H1 (cell line): ENCODE data around the gene SIPA1L3. TPM values are rescaled to one million over a fixed set of nuclear protein-coding genes. Genes with fewer than 3 reads are reported as not detected.
A peak's percentile ranks its signal among the peaks of the same experiment; 100 is the strongest.

Experiments used
- MAFK ChIP-seq: IDR thresholded peaks from 2 replicates; pipeline ENCODE4 v1.6.1; 2012; ENCODE audit warnings: low read depth, mild to moderate bottlenecking, improper control_type of control experiment, low read length
- POLR2A ChIP-seq, 2 experiments: IDR thresholded peaks; 1 replicate in 1 of 2; 2 replicates in 1 of 2; pipeline ENCODE4 v1.6.1; 2011; ENCODE audit warnings: low read depth in 2 of 2, low read length in 2 of 2, mild to moderate bottlenecking in 2 of 2; ENCODE audit errors: control extremely low read depth in 1 of 2
- POLR2AphosphoS5 ChIP-seq: IDR thresholded peaks from 2 replicates; pipeline ENCODE4 v1.6.1; 2011; ENCODE audit warnings: low read depth, low read length
- TAF1 ChIP-seq: IDR thresholded peaks from 2 replicates; pipeline ENCODE4 v1.6.1; 2011; ENCODE audit warnings: mild to moderate bottlenecking, low read depth, low read length
- TBP ChIP-seq: IDR thresholded peaks from 2 replicates; pipeline ENCODE4 v1.6.1; 2011; ENCODE audit warnings: low read depth, low read length, improper control_type of control experiment
- polyA plus RNA-seq, 7 experiments: library from polyadenylated mRNA; depleted of rRNA in 3 of 7; stranded (reverse) in 5 of 7; unstranded in 2 of 7; fragments of >200 nt in 5 of 7; fragments of 200-250 nt in 2 of 7; gene quantifications; 1 replicate in 5 of 7; 2 replicates in 1 of 7; 4 replicates in 1 of 7; pipeline versions ENCODE4 v1.2.1 to v1.2.3, GENCODE V29; 2011 to 2013; ENCODE audit warnings: missing spikeins in 2 of 7, mixed read lengths in 2 of 7
- total RNA-seq: library from RNA; stranded (reverse); fragmentation: NEBNext Ultra II Directional; extraction: Animal tissue kit (Norgen Biotek cat#: 25700); gene quantifications from 2 replicates; pipeline ENCODE4 v1.2.1, GENCODE V29; 2021
- TF ChIP-seq, protein P1 (sequence below): IDR thresholded peaks from 2 replicates; pipeline ENCODE4 v1.6.1; 2012; ENCODE audit warnings: inconsistent platforms
- TF ChIP-seq, protein P2 (sequence below): fragments of 300-600 bp; sonication (generic); IDR thresholded peaks from 2 replicates; pipeline ENCODE4 v1.7.1; 2012; ENCODE audit warnings: low read length, moderate library complexity, mild to moderate bottlenecking, inconsistent platforms; ENCODE audit not compliant: insufficient replicate concordance

The SIPA1L3 gene
- total and polyA plus RNA-seq, 2 of the 8 experiments (the other 6 are each of a cell fraction or from before 2014, with no cell fraction given) = 15.0 to 54.9 TPM

DNA sequence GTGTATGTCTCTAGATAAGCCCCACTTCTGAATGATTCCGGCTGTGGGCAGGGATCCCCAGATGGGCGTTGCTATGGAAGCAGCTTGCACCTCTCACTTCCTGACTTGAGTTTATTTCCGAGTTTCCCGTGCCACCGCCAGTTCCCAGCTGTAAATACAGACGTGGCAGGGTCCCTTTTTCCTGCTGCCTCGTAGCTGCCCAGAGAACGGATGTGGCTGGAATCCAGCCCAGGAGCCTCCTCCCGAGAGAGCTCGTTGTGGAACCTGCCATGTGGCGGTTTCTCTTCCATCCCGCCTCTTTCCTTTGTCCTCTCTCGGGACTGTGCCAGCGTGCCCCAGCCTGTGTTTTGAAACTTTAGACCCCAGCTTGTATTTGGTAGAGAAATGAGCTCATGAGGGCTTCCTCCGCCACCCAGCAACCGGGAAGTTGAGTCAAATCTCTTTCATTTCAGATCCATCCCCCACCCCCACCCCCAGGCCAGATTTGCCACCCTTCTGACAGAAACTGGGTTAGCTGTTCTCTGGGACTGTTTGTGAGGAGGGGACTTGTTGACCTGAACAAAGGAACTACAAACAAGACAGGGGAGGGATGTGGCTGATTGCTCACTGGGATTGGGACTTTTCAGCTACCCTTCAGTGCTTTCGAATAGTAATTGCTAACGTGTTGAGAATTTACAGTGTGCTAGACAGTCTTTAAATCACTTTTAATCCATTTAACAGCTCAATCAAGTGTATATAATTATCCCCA is 96.6 kb downstream of the SIPA1L3 start (continued):
- peak; percentile 54 for TF ChIP-seq TBP
- TF ChIP-seq MAFK = no peak
- TF ChIP-seq, protein P1, sequence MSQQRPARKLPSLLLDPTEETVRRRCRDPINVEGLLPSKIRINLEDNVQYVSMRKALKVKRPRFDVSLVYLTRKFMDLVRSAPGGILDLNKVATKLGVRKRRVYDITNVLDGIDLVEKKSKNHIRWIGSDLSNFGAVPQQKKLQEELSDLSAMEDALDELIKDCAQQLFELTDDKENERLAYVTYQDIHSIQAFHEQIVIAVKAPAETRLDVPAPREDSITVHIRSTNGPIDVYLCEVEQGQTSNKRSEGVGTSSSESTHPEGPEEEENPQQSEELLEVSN = peak; percentile 79
- TF ChIP-seq, protein P2, sequence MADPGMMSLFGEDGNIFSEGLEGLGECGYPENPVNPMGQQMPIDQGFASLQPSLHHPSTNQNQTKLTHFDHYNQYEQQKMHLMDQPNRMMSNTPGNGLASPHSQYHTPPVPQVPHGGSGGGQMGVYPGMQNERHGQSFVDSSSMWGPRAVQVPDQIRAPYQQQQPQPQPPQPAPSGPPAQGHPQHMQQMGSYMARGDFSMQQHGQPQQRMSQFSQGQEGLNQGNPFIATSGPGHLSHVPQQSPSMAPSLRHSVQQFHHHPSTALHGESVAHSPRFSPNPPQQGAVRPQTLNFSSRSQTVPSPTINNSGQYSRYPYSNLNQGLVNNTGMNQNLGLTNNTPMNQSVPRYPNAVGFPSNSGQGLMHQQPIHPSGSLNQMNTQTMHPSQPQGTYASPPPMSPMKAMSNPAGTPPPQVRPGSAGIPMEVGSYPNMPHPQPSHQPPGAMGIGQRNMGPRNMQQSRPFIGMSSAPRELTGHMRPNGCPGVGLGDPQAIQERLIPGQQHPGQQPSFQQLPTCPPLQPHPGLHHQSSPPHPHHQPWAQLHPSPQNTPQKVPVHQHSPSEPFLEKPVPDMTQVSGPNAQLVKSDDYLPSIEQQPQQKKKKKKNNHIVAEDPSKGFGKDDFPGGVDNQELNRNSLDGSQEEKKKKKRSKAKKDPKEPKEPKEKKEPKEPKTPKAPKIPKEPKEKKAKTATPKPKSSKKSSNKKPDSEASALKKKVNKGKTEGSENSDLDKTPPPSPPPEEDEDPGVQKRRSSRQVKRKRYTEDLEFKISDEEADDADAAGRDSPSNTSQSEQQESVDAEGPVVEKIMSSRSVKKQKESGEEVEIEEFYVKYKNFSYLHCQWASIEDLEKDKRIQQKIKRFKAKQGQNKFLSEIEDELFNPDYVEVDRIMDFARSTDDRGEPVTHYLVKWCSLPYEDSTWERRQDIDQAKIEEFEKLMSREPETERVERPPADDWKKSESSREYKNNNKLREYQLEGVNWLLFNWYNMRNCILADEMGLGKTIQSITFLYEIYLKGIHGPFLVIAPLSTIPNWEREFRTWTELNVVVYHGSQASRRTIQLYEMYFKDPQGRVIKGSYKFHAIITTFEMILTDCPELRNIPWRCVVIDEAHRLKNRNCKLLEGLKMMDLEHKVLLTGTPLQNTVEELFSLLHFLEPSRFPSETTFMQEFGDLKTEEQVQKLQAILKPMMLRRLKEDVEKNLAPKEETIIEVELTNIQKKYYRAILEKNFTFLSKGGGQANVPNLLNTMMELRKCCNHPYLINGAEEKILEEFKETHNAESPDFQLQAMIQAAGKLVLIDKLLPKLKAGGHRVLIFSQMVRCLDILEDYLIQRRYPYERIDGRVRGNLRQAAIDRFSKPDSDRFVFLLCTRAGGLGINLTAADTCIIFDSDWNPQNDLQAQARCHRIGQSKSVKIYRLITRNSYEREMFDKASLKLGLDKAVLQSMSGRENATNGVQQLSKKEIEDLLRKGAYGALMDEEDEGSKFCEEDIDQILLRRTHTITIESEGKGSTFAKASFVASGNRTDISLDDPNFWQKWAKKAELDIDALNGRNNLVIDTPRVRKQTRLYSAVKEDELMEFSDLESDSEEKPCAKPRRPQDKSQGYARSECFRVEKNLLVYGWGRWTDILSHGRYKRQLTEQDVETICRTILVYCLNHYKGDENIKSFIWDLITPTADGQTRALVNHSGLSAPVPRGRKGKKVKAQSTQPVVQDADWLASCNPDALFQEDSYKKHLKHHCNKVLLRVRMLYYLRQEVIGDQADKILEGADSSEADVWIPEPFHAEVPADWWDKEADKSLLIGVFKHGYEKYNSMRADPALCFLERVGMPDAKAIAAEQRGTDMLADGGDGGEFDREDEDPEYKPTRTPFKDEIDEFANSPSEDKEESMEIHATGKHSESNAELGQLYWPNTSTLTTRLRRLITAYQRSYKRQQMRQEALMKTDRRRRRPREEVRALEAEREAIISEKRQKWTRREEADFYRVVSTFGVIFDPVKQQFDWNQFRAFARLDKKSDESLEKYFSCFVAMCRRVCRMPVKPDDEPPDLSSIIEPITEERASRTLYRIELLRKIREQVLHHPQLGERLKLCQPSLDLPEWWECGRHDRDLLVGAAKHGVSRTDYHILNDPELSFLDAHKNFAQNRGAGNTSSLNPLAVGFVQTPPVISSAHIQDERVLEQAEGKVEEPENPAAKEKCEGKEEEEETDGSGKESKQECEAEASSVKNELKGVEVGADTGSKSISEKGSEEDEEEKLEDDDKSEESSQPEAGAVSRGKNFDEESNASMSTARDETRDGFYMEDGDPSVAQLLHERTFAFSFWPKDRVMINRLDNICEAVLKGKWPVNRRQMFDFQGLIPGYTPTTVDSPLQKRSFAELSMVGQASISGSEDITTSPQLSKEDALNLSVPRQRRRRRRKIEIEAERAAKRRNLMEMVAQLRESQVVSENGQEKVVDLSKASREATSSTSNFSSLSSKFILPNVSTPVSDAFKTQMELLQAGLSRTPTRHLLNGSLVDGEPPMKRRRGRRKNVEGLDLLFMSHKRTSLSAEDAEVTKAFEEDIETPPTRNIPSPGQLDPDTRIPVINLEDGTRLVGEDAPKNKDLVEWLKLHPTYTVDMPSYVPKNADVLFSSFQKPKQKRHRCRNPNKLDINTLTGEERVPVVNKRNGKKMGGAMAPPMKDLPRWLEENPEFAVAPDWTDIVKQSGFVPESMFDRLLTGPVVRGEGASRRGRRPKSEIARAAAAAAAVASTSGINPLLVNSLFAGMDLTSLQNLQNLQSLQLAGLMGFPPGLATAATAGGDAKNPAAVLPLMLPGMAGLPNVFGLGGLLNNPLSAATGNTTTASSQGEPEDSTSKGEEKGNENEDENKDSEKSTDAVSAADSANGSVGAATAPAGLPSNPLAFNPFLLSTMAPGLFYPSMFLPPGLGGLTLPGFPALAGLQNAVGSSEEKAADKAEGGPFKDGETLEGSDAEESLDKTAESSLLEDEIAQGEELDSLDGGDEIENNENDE = no peak
- peak; percentile 66; the same call in 1 of the 2 replicates for TF ChIP-seq POLR2AphosphoS5
- TF ChIP-seq TAF1 = peak; percentile 67; the same call in 1 of the 2 replicates
- peak in 1 of 2 experiments; percentile 76; a peak in 2 of 3 replicates for TF ChIP-seq POLR2A (IDR thresholded peaks at IDR 0.05; ENCODE audit: control extremely low read depth in 1 of 2, low read depth in 2 of 2, low read length in 2 of 2)
